GM23338 (cell line): Measurements from ENCODE around the gene FHL1. TPM values are rescaled to one million over a fixed set of nuclear protein-coding genes. Genes with fewer than 3 reads are reported as not detected.

ENCODE experiments used
- ATAC-seq: fragments of 200-7000 bp; cut with Tn5 transposase; 3 replicates; pipeline ENCODE4 v1.9.1; 2020
- DNase-seq: peaks from one replicate; pipeline ENCODE4 v3.0.0-alpha.2; 2015; ENCODE audit warnings: low spot score
- H2AFZ ChIP-seq: fragments of 200-600 bp; sonication (generic); 2 replicates; pipeline ENCODE4 v1.8.0; 2016; ENCODE audit warnings: antibody characterized with exemption, mild to moderate bottlenecking, moderate library complexity
- H3F3A ChIP-seq: fragments of 200-600 bp; sonication (generic); replicated peaks from 2 replicates; pipeline ENCODE4 v1.8.0; 2017; ENCODE audit warnings: antibody characterized with exemption, mixed run types, low read depth
- H3K27ac ChIP-seq: fragments of 200-600 bp; sonication (generic); 2 replicates; pipeline ENCODE4 v1.6.1; 2016; ENCODE audit warnings: low read depth
- H3K27me3 ChIP-seq: fragments of 200-600 bp; sonication (generic); 2 replicates; pipeline ENCODE4 v1.8.0; 2016; ENCODE audit warnings: mild to moderate bottlenecking, mixed run types, moderate library complexity; ENCODE audit not compliant: insufficient read depth
- H3K36me3 ChIP-seq: fragments of 200-600 bp; sonication (generic); 2 replicates; pipeline ENCODE4 v1.8.0; 2016; ENCODE audit warnings: mild to moderate bottlenecking; ENCODE audit not compliant: insufficient read depth
- H3K4me1 ChIP-seq: fragments of 200-600 bp; sonication (generic); 2 replicates; pipeline ENCODE4 v1.8.0; 2016; ENCODE audit warnings: mild to moderate bottlenecking, moderate library complexity; ENCODE audit not compliant: insufficient read depth
- H3K4me2 ChIP-seq: fragments of 200-600 bp; sonication (generic); 2 replicates; pipeline ENCODE4 v1.7.1; 2017; ENCODE audit warnings: mixed run types
- H3K4me3 ChIP-seq: fragments of 200-600 bp; sonication (generic); 2 replicates; pipeline ENCODE4 v1.6.1; 2016; ENCODE audit warnings: mixed run types
- H3K79me2 ChIP-seq: fragments of 200-600 bp; sonication (generic); replicated peaks from 2 replicates; pipeline ENCODE4 v1.8.0; 2017; ENCODE audit warnings: mild to moderate bottlenecking; ENCODE audit not compliant: insufficient read depth
- H3K9me2 ChIP-seq: fragments of 200-600 bp; sonication (generic); 2 replicates; pipeline ENCODE4 v1.8.0; 2017; ENCODE audit not compliant: insufficient read depth
- H4K20me1 ChIP-seq: fragments of 200-600 bp; sonication (generic); replicated peaks from 2 replicates; pipeline ENCODE4 v1.8.0; 2017; ENCODE audit warnings: mild to moderate bottlenecking; ENCODE audit not compliant: insufficient read depth
- H3K27ac Mint-ChIP-seq: 2 replicates; pipeline ENCODE4 v1.8.0; 2020; ENCODE audit warnings: inconsistent platforms, mild to moderate bottlenecking, moderate library complexity, mixed read lengths
- H3K27me3 Mint-ChIP-seq: 3 replicates; pipeline ENCODE4 v1.8.0; 2022; ENCODE audit warnings: low read depth, mild to moderate bottlenecking, moderate library complexity, mixed read lengths, inconsistent platforms; ENCODE audit not compliant: insufficient read depth, poor library complexity
- H3K36me3 Mint-ChIP-seq: 3 replicates; pipeline ENCODE4 v1.8.0; 2021; ENCODE audit warnings: low read depth, mild to moderate bottlenecking, inconsistent platforms, moderate library complexity, mixed read lengths
- H3K4me1 Mint-ChIP-seq: 3 replicates; pipeline ENCODE4 v1.8.0; 2020; ENCODE audit warnings: mild to moderate bottlenecking, inconsistent platforms, mixed read lengths
- H3K4me3 Mint-ChIP-seq: 3 replicates; pipeline ENCODE4 v1.8.0; 2021; ENCODE audit warnings: moderate library complexity, mild to moderate bottlenecking, inconsistent platforms, mixed read lengths
- H3K9me3 Mint-ChIP-seq: 3 replicates; pipeline ENCODE4 v1.8.0; 2020; ENCODE audit warnings: moderate library complexity, mild to moderate bottlenecking, inconsistent platforms, mixed read lengths
- CREB1 ChIP-seq: fragments of 250-450 bp; sonication (Bioruptor Pico); IDR thresholded peaks from 2 replicates; pipeline ENCODE4 v1.5.0; 2020; ENCODE audit warnings: low read depth, mild to moderate bottlenecking, moderate library complexity
- ETS1 ChIP-seq: IDR thresholded peaks from 2 replicates; pipeline ENCODE4 v1.6.1; 2016; ENCODE audit warnings: antibody characterized with exemption
- EZH2phosphoT487 ChIP-seq: fragments of 200-600 bp; sonication (generic); IDR thresholded peaks from one replicate; pipeline ENCODE4 v1.8.1; 2018; ENCODE audit warnings: antibody characterized with exemption; ENCODE audit not compliant: unreplicated experiment
- JUNB ChIP-seq: IDR thresholded peaks from one replicate; pipeline ENCODE4 v1.6.1; 2016; ENCODE audit warnings: antibody characterized with exemption; ENCODE audit not compliant: unreplicated experiment
- REST ChIP-seq: IDR thresholded peaks from one replicate; pipeline ENCODE4 v1.6.1; 2018; ENCODE audit warnings: antibody characterized with exemption; ENCODE audit not compliant: unreplicated experiment
- STAT1 ChIP-seq: IDR thresholded peaks from one replicate; pipeline ENCODE4 v1.6.1; 2016; ENCODE audit warnings: antibody characterized with exemption; ENCODE audit not compliant: unreplicated experiment
- ZNF114 ChIP-seq: fragments of 250-450 bp; sonication (Bioruptor Pico); IDR thresholded peaks from 2 replicates; pipeline ENCODE4 v1.5.0; 2020; ENCODE audit warnings: mild to moderate bottlenecking, moderate library complexity
- polyA plus RNA-seq: library from polyadenylated mRNA; unstranded; fragments of >200 nt; fragmentation: Nextera tagmentation; extraction: Ambion mirVana; gene quantifications from 2 replicates; pipeline ENCODE4 v1.2.1, GENCODE V29; 2016
- total RNA-seq: library from RNA; depleted of rRNA; stranded (reverse); fragments of >200 nt; shearing (Covaris generic); gene quantifications from 2 replicates; pipeline ENCODE4 v1.2.3, GENCODE V29; 2014
- TF ChIP-seq, protein P1 (sequence below), 2 experiments: fragments of 200-600 bp in 1 of 2; sonication (generic) in 1 of 2; conservative IDR thresholded peaks; 2 replicates each; pipeline versions ENCODE4 v1.5.1 to v1.6.1; 2016 to 2017; ENCODE audit warnings: antibody characterized with exemption in 2 of 2, low read depth in 2 of 2, mild to moderate bottlenecking in 2 of 2, moderate library complexity in 1 of 2
- TF ChIP-seq, protein P2 (sequence below): fragments of 250-450 bp; sonication (Bioruptor Pico); IDR thresholded peaks from 2 replicates; pipeline ENCODE4 v1.5.0; 2020; ENCODE audit warnings: mild to moderate bottlenecking, moderate library complexity

FHL1 gene
- total and polyA plus RNA-seq, 2 experiments from 2014 or later: 47.9 to 60.4 TPM

GRCh38 chrX:136125106-136125505 is 22.2 kb upstream of the FHL1 start:
- no peaks in the 10 kb centered on the region for H3K27me3 Mint-ChIP-seq
- H3K4me2 ChIP-seq: no peak overlapping the region
- ATAC-seq: no peak

GRCh38 chrX:136126371-136126770 is 21.0 kb upstream of the FHL1 start:
- H3K4me2 ChIP-seq: no peak overlapping the region
- Mint-ChIP-seq H3K36me3 (no peaks in the 10 kb centered on the region; the same call in 2 of the 3 replicates), H3K27me3 (no peaks in the 10 kb centered on the region), H3K27ac (no peak overlapping the region), H3K9me3 (no peaks in the 10 kb centered on the region), H3K4me3 (no peak overlapping the region), H3K4me1 (peaks cover 3% of the 10 kb centered on the region; the same call in 1 of the 3 replicates)
- H3K36me3 ChIP-seq: no peaks in the 10 kb centered on the region
- no peak overlapping the region for H3K27ac ChIP-seq
- no peaks in the 10 kb centered on the region for H3K4me1 ChIP-seq
- H3K9me2 ChIP-seq: no peaks in the 10 kb centered on the region
- ATAC-seq (no peak), DNase-seq (no peak)
- H3K4me3 ChIP-seq: no peak overlapping the region
- no peak overlapping the region for H2AFZ ChIP-seq
- no peaks in the 10 kb centered on the region for H3K27me3 ChIP-seq
- H4K20me1 ChIP-seq: no peaks in the 10 kb centered on the region
- no peaks in the 10 kb centered on the region for H3F3A ChIP-seq
- H3K79me2 ChIP-seq: no peaks in the 10 kb centered on the region
- TF ChIP-seq, protein P1, sequence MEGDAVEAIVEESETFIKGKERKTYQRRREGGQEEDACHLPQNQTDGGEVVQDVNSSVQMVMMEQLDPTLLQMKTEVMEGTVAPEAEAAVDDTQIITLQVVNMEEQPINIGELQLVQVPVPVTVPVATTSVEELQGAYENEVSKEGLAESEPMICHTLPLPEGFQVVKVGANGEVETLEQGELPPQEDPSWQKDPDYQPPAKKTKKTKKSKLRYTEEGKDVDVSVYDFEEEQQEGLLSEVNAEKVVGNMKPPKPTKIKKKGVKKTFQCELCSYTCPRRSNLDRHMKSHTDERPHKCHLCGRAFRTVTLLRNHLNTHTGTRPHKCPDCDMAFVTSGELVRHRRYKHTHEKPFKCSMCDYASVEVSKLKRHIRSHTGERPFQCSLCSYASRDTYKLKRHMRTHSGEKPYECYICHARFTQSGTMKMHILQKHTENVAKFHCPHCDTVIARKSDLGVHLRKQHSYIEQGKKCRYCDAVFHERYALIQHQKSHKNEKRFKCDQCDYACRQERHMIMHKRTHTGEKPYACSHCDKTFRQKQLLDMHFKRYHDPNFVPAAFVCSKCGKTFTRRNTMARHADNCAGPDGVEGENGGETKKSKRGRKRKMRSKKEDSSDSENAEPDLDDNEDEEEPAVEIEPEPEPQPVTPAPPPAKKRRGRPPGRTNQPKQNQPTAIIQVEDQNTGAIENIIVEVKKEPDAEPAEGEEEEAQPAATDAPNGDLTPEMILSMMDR (conservative IDR thresholded peaks at IDR 0.05; ENCODE audit: low read depth in 2 of 2): no peak
- no peak for TF ChIP-seq REST
- TF ChIP-seq STAT1: no peak
- TF ChIP-seq ETS1: no peak
- TF ChIP-seq ZNF114 (CRISPR knock-in tag): no peak
- TF ChIP-seq EZH2phosphoT487: no peak
- TF ChIP-seq CREB1 (CRISPR knock-in tag): no peak
- TF ChIP-seq, protein P2, sequence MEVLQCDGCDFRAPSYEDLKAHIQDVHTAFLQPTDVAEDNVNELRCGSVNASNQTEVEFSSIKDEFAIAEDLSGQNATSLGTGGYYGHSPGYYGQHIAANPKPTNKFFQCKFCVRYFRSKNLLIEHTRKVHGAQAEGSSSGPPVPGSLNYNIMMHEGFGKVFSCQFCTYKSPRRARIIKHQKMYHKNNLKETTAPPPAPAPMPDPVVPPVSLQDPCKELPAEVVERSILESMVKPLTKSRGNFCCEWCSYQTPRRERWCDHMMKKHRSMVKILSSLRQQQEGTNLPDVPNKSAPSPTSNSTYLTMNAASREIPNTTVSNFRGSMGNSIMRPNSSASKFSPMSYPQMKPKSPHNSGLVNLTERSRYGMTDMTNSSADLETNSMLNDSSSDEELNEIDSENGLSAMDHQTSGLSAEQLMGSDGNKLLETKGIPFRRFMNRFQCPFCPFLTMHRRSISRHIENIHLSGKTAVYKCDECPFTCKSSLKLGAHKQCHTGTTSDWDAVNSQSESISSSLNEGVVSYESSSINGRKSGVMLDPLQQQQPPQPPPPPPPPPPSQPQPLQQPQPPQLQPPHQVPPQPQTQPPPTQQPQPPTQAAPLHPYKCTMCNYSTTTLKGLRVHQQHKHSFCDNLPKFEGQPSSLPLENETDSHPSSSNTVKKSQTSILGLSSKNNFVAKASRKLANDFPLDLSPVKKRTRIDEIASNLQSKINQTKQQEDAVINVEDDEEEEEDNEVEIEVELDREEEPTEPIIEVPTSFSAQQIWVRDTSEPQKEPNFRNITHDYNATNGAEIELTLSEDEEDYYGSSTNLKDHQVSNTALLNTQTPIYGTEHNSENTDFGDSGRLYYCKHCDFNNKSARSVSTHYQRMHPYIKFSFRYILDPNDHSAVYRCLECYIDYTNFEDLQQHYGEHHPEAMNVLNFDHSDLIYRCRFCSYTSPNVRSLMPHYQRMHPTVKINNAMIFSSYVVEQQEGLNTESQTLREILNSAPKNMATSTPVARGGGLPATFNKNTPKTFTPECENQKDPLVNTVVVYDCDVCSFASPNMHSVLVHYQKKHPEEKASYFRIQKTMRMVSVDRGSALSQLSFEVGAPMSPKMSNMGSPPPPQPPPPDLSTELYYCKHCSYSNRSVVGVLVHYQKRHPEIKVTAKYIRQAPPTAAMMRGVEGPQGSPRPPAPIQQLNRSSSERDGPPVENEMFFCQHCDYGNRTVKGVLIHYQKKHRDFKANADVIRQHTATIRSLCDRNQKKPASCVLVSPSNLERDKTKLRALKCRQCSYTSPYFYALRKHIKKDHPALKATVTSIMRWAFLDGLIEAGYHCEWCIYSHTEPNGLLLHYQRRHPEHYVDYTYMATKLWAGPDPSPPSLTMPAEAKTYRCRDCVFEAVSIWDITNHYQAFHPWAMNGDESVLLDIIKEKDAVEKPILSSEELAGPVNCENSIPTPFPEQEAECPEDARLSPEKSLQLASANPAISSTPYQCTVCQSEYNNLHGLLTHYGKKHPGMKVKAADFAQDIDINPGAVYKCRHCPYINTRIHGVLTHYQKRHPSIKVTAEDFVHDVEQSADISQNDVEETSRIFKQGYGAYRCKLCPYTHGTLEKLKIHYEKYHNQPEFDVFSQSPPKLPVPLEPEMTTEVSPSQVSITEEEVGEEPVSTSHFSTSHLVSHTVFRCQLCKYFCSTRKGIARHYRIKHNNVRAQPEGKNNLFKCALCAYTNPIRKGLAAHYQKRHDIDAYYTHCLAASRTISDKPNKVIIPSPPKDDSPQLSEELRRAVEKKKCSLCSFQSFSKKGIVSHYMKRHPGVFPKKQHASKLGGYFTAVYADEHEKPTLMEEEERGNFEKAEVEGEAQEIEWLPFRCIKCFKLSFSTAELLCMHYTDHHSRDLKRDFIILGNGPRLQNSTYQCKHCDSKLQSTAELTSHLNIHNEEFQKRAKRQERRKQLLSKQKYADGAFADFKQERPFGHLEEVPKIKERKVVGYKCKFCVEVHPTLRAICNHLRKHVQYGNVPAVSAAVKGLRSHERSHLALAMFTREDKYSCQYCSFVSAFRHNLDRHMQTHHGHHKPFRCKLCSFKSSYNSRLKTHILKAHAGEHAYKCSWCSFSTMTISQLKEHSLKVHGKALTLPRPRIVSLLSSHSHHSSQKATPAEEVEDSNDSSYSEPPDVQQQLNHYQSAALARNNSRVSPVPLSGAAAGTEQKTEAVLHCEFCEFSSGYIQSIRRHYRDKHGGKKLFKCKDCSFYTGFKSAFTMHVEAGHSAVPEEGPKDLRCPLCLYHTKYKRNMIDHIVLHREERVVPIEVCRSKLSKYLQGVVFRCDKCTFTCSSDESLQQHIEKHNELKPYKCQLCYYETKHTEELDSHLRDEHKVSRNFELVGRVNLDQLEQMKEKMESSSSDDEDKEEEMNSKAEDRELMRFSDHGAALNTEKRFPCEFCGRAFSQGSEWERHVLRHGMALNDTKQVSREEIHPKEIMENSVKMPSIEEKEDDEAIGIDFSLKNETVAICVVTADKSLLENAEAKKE: no peak
- no peak for TF ChIP-seq JUNB

More at GRCh38 chrX:136125106-136125505, 22.2 kb upstream of the FHL1 start:
- Mint-ChIP-seq H3K27ac (no peak overlapping the region), H3K9me3 (no peaks in the 10 kb centered on the region), H3K4me3 (no peak overlapping the region), H3K4me1 (peaks cover 3% of the 10 kb centered on the region; the same call in 1 of the 3 replicates), H3K36me3 (no peaks in the 10 kb centered on the region; the same call in 2 of the 3 replicates)
- DNase-seq: no peak
- no peak for TF ChIP-seq CREB1 (CRISPR knock-in tag)
- TF ChIP-seq ZNF114 (CRISPR knock-in tag): no peak
- TF ChIP-seq EZH2phosphoT487: no peak
- Histone ChIP-seq H3K4me3 (no peak overlapping the region), H3K27ac (no peak overlapping the region), H3F3A (no peaks in the 10 kb centered on the region), H3K27me3 (no peaks in the 10 kb centered on the region), H4K20me1 (no peaks in the 10 kb centered on the region), H3K79me2 (no peaks in the 10 kb centered on the region), H2AFZ (no peak overlapping the region), H3K4me1 (no peaks in the 10 kb centered on the region), H3K9me2 (no peaks in the 10 kb centered on the region), H3K36me3 (no peaks in the 10 kb centered on the region)
